NCI-H226 (cell line): Measurements from ENCODE around the gene KIF1A.
"Not testable (repeated sequence)": the region's sequence is repeated elsewhere in the genome, so short reads cannot be mapped to it uniquely, and the experiment has no call there.

Experiments
- DNase-seq: peaks from one replicate; pipeline ENCODE4 v3.0.0-alpha.2; 2015

Gene KIF1A

GRCh38 chr2:240846309-240846708, 26.3 kb upstream of the KIF1A start:
- not testable (repeated sequence) for DNase-seq

GRCh38 chr2:240840435-240841060, 20.5 kb upstream of the KIF1A start:
- peak; percentile 39 for DNase-seq

- DNase-seq = no peak
These were observed 19.4 kb upstream of the KIF1A start for GRCh38 chr2:240839152-240840143.

- DNase-seq = no peak
These were observed 17.6 kb upstream of the KIF1A start for GRCh38 chr2:240837621-240838020.

- DNase-seq = no peak
These were observed 16.9 kb upstream of the KIF1A start for GRCh38 chr2:240836781-240837467.

- DNase-seq = no peak
These were observed 15.5 kb upstream of the KIF1A start for GRCh38 chr2:240835528-240835927.

- DNase-seq = no peak
These were observed 14.5 kb upstream of the KIF1A start for GRCh38 chr2:240834377-240834975.

- DNase-seq = no peak
These were observed 13.8 kb upstream of the KIF1A start for GRCh38 chr2:240833724-240834285.

GRCh38 chr2:240832921-240833494, 13.0 kb upstream of the KIF1A start:
- DNase-seq = no peak

GRCh38 chr2:240832205-240832727, 12.2 kb upstream of the KIF1A start:
- DNase-seq = peak; percentile 88

GRCh38 chr2:240831594-240832204, 11.7 kb upstream of the KIF1A start:
- DNase-seq = no peak

GRCh38 chr2:240825476-240825875, 5.5 kb upstream of the KIF1A start:
- no peak for DNase-seq

GRCh38 chr2:240823449-240824336, 3.7 kb upstream of the KIF1A start:
- no peak for DNase-seq

- no peak for DNase-seq
These were observed 2.3 kb upstream of the KIF1A start for GRCh38 chr2:240822280-240822847.

- DNase-seq = no peak
These were observed 1.4 kb upstream of the KIF1A start for GRCh38 chr2:240821429-240821778.

- no peak for DNase-seq
These were observed 799 bp upstream of the KIF1A start for GRCh38 chr2:240820607-240821428.

GRCh38 chr2:240819126-240819857, 727 bp downstream of the KIF1A start:
- DNase-seq = no peak

- no peak for DNase-seq
These were observed 1.5 kb downstream of the KIF1A start for GRCh38 chr2:240818293-240819125.
